Keratinocyte (primary cell): ENCODE results near the gene MTUS2. TPM values are rescaled to one million over a fixed set of nuclear protein-coding genes. Genes with fewer than 3 reads are reported as not detected.

Experiments
- DNase-seq: peaks from one replicate; pipeline ENCODE4 v3.0.0-alpha.2; 2011; ENCODE audit warnings: low read depth, missing footprints, low spot score
- FAIRE-seq: peaks from 2 replicates; lab custom pipeline; 2011; peaks lifted over from hg19 to GRCh38; lab: Jason Lieb, UNC
- H2AFZ ChIP-seq: 2 replicates; pipeline ENCODE4 v1.6.0; 2012; ENCODE audit warnings: low read length, control low read depth, inconsistent platforms; ENCODE audit not compliant: control insufficient read depth
- H3K27ac ChIP-seq: 2 replicates; pipeline ENCODE4 v1.5.1; 2011; ENCODE audit warnings: low read length; ENCODE audit not compliant: control insufficient read depth, insufficient read depth
- H3K27me3 ChIP-seq: 3 replicates; pipeline ENCODE4 v1.6.0; 2011; ENCODE audit warnings: low read length; ENCODE audit not compliant: control insufficient read depth, insufficient read depth; ENCODE audit errors: extremely low read depth
- H3K36me3 ChIP-seq, 2 experiments: 2 replicates in 1 of 2; 3 replicates in 1 of 2; pipeline ENCODE4 v1.5.1; 2011; ENCODE audit warnings: low read length in 2 of 2, mild to moderate bottlenecking in 1 of 2; ENCODE audit not compliant: control insufficient read depth in 2 of 2, insufficient read depth in 2 of 2; ENCODE audit errors: extremely low read depth in 1 of 2
- H3K4me1 ChIP-seq: 3 replicates; pipeline ENCODE4 v1.5.1; 2011; ENCODE audit warnings: low read length; ENCODE audit not compliant: control insufficient read depth, insufficient read depth; ENCODE audit errors: extremely low read depth
- H3K4me2 ChIP-seq: 3 replicates; pipeline ENCODE4 v1.6.0; 2011; ENCODE audit warnings: low read depth, low read length; ENCODE audit not compliant: control insufficient read depth, insufficient read depth; ENCODE audit errors: extremely low read depth
- H3K4me3 ChIP-seq, 3 experiments: fragments of 200-600 bp in 1 of 3; sonication (generic) in 1 of 3; 2 replicates in 2 of 3; 3 replicates in 1 of 3; pipeline ENCODE4 v1.5.1; 2011 to 2016; ENCODE audit warnings: low read length in 3 of 3, mild to moderate bottlenecking in 3 of 3, control low read depth in 2 of 3, inconsistent platforms in 1 of 3, low read depth in 1 of 3, mixed read lengths in 1 of 3, mixed run types in 1 of 3, moderate library complexity in 1 of 3; ENCODE audit not compliant: control insufficient read depth in 2 of 3, insufficient read depth in 2 of 3; ENCODE audit errors: extremely low read depth in 1 of 3
- H3K79me2 ChIP-seq: 2 replicates; pipeline ENCODE4 v1.6.0; 2012; ENCODE audit warnings: low read length; ENCODE audit not compliant: control insufficient read depth, insufficient read depth
- H3K9ac ChIP-seq: 3 replicates; pipeline ENCODE4 v1.6.0; 2011; ENCODE audit warnings: low read length; ENCODE audit not compliant: control insufficient read depth, insufficient read depth; ENCODE audit errors: extremely low read depth
- H3K9me1 ChIP-seq: 3 replicates; pipeline ENCODE4 v1.6.0; 2011; ENCODE audit warnings: low read length; ENCODE audit not compliant: control insufficient read depth, insufficient read depth; ENCODE audit errors: extremely low read depth
- H3K9me3 ChIP-seq: 2 replicates; pipeline ENCODE4 v1.5.1; 2012; ENCODE audit warnings: low read depth, low read length; ENCODE audit not compliant: control insufficient read depth
- H4K20me1 ChIP-seq: 3 replicates; pipeline ENCODE4 v1.6.0; 2011; ENCODE audit warnings: low read length; ENCODE audit not compliant: control insufficient read depth, insufficient read depth; ENCODE audit errors: extremely low read depth
- EZH2 ChIP-seq: IDR thresholded peaks from one replicate; pipeline ENCODE4 v1.6.1; 2012; ENCODE audit warnings: inconsistent platforms, mild to moderate bottlenecking, low read length, moderate library complexity
- dilution Hi-C: fragments of 300-500 bp; cut with MboI; formaldehyde crosslinking; loops from one replicate; pipeline ENCODE4 v1.7.0; 2020; ENCODE audit warnings: low sequenced_read_pairs; ENCODE audit not compliant: extremely low pct_ligation_motif_present
- polyA plus RNA-seq, 5 experiments: library from polyadenylated mRNA; depleted of rRNA in 3 of 5; stranded (reverse) in 3 of 5; stranded (forward) in 1 of 5; unstranded in 1 of 5; fragments of >200 nt; gene quantifications; 1 replicate in 1 of 5; 2 replicates in 3 of 5; 3 replicates in 1 of 5; pipeline versions ENCODE4 v1.2.1 to v1.2.3, GENCODE V29; 2011 to 2012; ENCODE audit warnings: missing spikeins in 2 of 5, low read depth in 1 of 5, low replicate concordance in 1 of 5
- TF ChIP-seq, protein P1 (sequence below), 3 experiments: IDR thresholded peaks in 1 of 3; conservative IDR thresholded peaks in 1 of 3; optimal IDR thresholded peaks in 1 of 3; 2 replicates in 2 of 3; 3 replicates in 1 of 3; pipeline versions ENCODE3 to v1.5.1; 2011; ENCODE audit warnings: low read length in 3 of 3, mild to moderate bottlenecking in 3 of 3, moderate library complexity in 2 of 3, control low read depth in 1 of 3, inconsistent platforms in 1 of 3; ENCODE audit not compliant: insufficient read depth in 2 of 3; ENCODE audit errors: extremely low read depth in 1 of 3

Gene MTUS2
- polyA plus RNA-seq, 1 donor (not counting 4 experiments of a cell fraction or from before 2014, with no cell fraction given): 0.17 TPM

GRCh38 chr13:29491248-29491647, 671.1 kb downstream of the MTUS2 start:
- H3K9me1 ChIP-seq: no peaks in the 10 kb centered on the region
- dilution Hi-C loops: no loop called here
- H3K9ac ChIP-seq: no peak overlapping the region
- H3K4me3 ChIP-seq: no peak overlapping the region
- no peak overlapping the region for H3K27ac ChIP-seq
- no peaks in the 10 kb centered on the region for H3K36me3 ChIP-seq
- H3K9me3 ChIP-seq: no peaks in the 10 kb centered on the region
- no peak for TF ChIP-seq EZH2
- no peak overlapping the region for H3K4me2 ChIP-seq
- peaks cover 2% of the 10 kb centered on the region for H3K27me3 ChIP-seq
- H2AFZ ChIP-seq: no peak overlapping the region
- H4K20me1 ChIP-seq: no peaks in the 10 kb centered on the region
- DNase-seq: no peak
- peaks cover 2% of the 10 kb centered on the region for H3K4me1 ChIP-seq
- H3K79me2 ChIP-seq: no peaks in the 10 kb centered on the region
- no peak for FAIRE-seq

DNA sequence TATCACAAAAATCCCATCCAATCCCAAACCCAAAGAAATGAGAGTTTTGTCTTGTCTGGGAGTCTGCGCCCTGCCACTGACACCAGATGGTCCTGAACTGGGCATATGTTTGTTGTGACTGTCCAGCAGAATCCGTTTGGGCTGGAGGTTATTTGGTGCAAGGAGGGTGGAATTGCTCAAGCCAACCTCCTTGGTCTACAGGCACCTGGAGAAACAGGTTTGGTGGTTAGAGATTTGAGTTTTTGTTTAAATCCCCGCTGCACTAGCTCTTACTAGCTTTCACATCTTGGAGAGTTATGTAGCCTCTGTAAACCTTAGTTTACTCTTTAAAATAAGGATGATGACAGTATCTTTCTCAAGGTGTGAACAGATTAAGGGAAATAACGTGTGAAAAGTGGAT, 673.7 kb downstream of the MTUS2 start:
- Histone ChIP-seq H2AFZ (no peak overlapping the region), H3K4me1 (peaks cover 5% of the 10 kb centered on the region), H3K36me3 (no peaks in the 10 kb centered on the region), H3K4me3 (no peak overlapping the region), H3K9ac (no peak overlapping the region), H3K27me3 (peaks cover 7% of the 10 kb centered on the region), H3K4me2 (no peak overlapping the region), H3K9me3 (no peaks in the 10 kb centered on the region), H3K79me2 (no peaks in the 10 kb centered on the region), H3K27ac (no peak overlapping the region), H4K20me1 (no peaks in the 10 kb centered on the region), H3K9me1 (no peaks in the 10 kb centered on the region)
- DNase-seq: no peak
- FAIRE-seq: no peak
- dilution Hi-C loops: no loop called here
- no peak for TF ChIP-seq EZH2
- TF ChIP-seq, protein P1, sequence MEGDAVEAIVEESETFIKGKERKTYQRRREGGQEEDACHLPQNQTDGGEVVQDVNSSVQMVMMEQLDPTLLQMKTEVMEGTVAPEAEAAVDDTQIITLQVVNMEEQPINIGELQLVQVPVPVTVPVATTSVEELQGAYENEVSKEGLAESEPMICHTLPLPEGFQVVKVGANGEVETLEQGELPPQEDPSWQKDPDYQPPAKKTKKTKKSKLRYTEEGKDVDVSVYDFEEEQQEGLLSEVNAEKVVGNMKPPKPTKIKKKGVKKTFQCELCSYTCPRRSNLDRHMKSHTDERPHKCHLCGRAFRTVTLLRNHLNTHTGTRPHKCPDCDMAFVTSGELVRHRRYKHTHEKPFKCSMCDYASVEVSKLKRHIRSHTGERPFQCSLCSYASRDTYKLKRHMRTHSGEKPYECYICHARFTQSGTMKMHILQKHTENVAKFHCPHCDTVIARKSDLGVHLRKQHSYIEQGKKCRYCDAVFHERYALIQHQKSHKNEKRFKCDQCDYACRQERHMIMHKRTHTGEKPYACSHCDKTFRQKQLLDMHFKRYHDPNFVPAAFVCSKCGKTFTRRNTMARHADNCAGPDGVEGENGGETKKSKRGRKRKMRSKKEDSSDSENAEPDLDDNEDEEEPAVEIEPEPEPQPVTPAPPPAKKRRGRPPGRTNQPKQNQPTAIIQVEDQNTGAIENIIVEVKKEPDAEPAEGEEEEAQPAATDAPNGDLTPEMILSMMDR (optimal IDR thresholded peaks at IDR 0.05 in 1 of 3, IDR thresholded peaks at IDR 0.05 in 1 of 3, conservative IDR thresholded peaks at IDR 0.05 in 1 of 3; ENCODE audit: extremely low read depth in 1 of 3, insufficient read depth in 2 of 3, low read length in 3 of 3): no peak

DNA sequence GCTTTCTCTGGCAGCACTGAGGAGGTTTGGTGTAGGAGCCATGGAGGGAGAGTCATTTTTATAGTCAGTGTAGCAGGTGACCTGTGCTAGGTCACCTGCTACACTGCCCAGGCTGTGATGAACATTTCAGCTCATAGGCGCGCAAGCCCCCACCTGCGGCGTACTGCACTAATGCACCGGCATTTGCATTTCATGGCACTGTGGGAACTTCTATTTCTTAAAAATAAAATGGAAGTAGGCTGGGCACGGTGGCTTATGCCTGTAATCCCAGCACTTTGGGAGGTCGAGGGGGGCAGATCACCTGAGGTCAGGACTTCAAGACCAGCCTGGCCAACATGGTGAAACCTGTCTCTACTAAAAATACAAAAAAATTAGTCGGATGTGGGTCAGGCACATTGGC, 674.4 kb downstream of the MTUS2 start:
- Histone ChIP-seq H3K27me3 (peaks cover 7% of the 10 kb centered on the region), H3K4me2 (no peak overlapping the region), H3K4me3 (no peak overlapping the region), H3K9ac (no peak overlapping the region), H3K4me1 (peaks cover 5% of the 10 kb centered on the region), H3K9me1 (no peaks in the 10 kb centered on the region), H3K9me3 (no peaks in the 10 kb centered on the region), H3K79me2 (no peaks in the 10 kb centered on the region), H2AFZ (no peak overlapping the region), H3K36me3 (no peaks in the 10 kb centered on the region), H3K27ac (no peak overlapping the region), H4K20me1 (no peaks in the 10 kb centered on the region)
- dilution Hi-C loops: no loop called here
- DNase-seq (no peak), FAIRE-seq (no peak)
- TF ChIP-seq EZH2: no peak
- TF ChIP-seq, protein P1 (optimal IDR thresholded peaks at IDR 0.05 in 1 of 3, IDR thresholded peaks at IDR 0.05 in 1 of 3, conservative IDR thresholded peaks at IDR 0.05 in 1 of 3; ENCODE audit: extremely low read depth in 1 of 3, insufficient read depth in 2 of 3, low read length in 3 of 3): no peak
